Parathyroid adenoma (tissue), 2 donors: ENCODE data around the gene KLF15.

Experiments used
- H2AFZ ChIP-seq: fragments of 300-600 bp; sonication (generic); one replicate; pipeline ENCODE4 v1.7.0; 2017; ENCODE audit warnings: antibody characterized with exemption, mild to moderate bottlenecking
- H3K27ac ChIP-seq: fragments of 300-600 bp; sonication (generic); one replicate; pipeline ENCODE4 v1.7.0; 2017
- H3K27me3 ChIP-seq: fragments of 300-600 bp; sonication (generic); one replicate; pipeline ENCODE4 v1.7.0; 2017; ENCODE audit warnings: low read length; ENCODE audit not compliant: control insufficient read depth, insufficient read depth
- H3K36me3 ChIP-seq: fragments of 300-600 bp; sonication (generic); one replicate; pipeline ENCODE4 v1.7.0; 2017; ENCODE audit warnings: low read length; ENCODE audit not compliant: control insufficient read depth, insufficient read depth
- H3K4me1 ChIP-seq: fragments of 300-600 bp; sonication (generic); one replicate; pipeline ENCODE4 v1.7.0; 2017; ENCODE audit warnings: control low read depth
- H3K4me2 ChIP-seq: fragments of 300-600 bp; sonication (generic); one replicate; pipeline ENCODE4 v1.7.0; 2017; ENCODE audit warnings: low read length
- H3K4me3 ChIP-seq: fragments of 300-600 bp; sonication (generic); one replicate; pipeline ENCODE4 v1.7.0; 2017; ENCODE audit warnings: low read depth, low read length
- H3K79me2 ChIP-seq: fragments of 300-600 bp; sonication (generic); one replicate; pipeline ENCODE4 v1.7.0; 2017; ENCODE audit warnings: control low read depth
- H3K9ac ChIP-seq: fragments of 300-600 bp; sonication (generic); one replicate; pipeline ENCODE4 v1.7.0; 2017; ENCODE audit warnings: mild to moderate bottlenecking
- H3K9me3 ChIP-seq: fragments of 300-600 bp; sonication (generic); one replicate; pipeline ENCODE4 v1.7.0; 2017; ENCODE audit warnings: low read length; ENCODE audit not compliant: control insufficient read depth
- TF ChIP-seq, protein P1 (sequence below): fragments of 300-600 bp; sonication (generic); IDR thresholded peaks from one replicate; pipeline ENCODE4 v1.7.0; 2017; ENCODE audit warnings: antibody characterized with exemption, mild to moderate bottlenecking
- donor health status: primary hyperparathyroidism.

The KLF15 gene

DNA sequence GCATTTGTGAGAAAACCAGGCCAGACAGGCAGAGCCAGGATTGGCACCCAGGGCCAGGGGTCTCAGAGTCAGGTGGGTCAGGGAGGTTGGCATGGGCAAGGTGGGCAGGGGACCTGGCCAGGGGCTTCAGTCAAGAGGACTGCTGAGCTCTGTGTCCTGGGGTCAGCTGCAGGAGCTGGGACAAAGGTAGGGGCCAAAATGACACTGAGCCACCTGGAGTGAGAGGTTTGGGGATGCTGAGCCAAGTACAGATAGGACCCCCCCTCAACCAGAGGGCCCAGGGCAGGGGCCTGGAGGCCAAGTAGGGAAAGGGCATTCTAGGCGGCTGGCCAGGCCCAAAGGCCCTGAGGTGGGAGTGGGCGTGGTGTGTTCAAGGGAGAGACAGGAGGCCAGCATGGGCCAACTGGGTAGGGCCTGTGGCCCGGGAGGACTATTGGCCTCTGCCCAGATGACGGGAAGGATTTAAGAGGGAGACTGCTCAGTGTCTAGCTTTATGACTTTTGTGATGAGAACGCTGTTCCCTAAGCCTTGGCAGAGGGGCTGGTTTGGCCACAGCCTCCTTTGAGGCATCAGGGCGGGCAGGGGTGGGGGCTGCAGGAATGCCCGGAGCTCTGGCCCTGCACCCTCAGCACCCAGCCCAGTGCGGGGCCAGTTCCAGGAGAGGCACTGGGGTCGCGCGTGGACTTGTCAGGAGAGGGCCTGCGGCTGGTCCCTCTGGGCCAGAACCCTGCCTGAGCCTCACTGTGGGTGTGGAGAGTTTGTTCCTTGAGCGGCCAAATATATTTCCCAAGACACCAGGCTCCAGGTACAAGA, 40.6 kb upstream of the KLF15 start:
- Histone ChIP-seq H3K4me1 (peaks cover 12% of the 10 kb centered on the region), H3K36me3 (no peaks in the 10 kb centered on the region), H2AFZ (no peak overlapping the region), H3K4me3 (no peak overlapping the region), H3K4me2 (no peak overlapping the region), H3K27me3 (no peaks in the 10 kb centered on the region), H3K79me2 (no peaks in the 10 kb centered on the region), H3K9me3 (no peaks in the 10 kb centered on the region), H3K9ac (no peak overlapping the region), H3K27ac (no peak overlapping the region)
- TF ChIP-seq, protein P1, sequence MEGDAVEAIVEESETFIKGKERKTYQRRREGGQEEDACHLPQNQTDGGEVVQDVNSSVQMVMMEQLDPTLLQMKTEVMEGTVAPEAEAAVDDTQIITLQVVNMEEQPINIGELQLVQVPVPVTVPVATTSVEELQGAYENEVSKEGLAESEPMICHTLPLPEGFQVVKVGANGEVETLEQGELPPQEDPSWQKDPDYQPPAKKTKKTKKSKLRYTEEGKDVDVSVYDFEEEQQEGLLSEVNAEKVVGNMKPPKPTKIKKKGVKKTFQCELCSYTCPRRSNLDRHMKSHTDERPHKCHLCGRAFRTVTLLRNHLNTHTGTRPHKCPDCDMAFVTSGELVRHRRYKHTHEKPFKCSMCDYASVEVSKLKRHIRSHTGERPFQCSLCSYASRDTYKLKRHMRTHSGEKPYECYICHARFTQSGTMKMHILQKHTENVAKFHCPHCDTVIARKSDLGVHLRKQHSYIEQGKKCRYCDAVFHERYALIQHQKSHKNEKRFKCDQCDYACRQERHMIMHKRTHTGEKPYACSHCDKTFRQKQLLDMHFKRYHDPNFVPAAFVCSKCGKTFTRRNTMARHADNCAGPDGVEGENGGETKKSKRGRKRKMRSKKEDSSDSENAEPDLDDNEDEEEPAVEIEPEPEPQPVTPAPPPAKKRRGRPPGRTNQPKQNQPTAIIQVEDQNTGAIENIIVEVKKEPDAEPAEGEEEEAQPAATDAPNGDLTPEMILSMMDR: no peak

DNA sequence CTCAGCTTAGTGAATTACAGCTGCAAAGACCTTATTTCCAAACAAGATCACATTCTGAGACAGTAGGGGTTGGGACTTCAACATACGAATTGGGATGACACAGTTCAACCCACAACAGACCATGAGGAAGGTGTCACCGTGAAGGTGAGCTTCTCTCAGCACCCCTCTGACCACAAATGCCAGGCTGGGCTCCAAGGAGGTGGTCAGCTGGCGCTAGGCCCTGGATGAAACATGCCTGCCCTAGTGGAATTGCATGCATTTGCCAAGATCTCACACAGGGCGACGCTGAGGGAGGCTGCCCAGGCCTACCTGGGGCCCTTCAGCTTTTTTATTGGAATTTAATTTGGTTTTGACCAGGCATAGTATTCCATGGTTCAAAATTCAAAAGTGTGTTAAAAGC, 39.3 kb upstream of the KLF15 start:
- H3K4me1 ChIP-seq: peaks cover 19% of the 10 kb centered on the region
- H2AFZ ChIP-seq: no peak overlapping the region
- no peaks in the 10 kb centered on the region for H3K9me3 ChIP-seq
- H3K27me3 ChIP-seq: no peaks in the 10 kb centered on the region
- H3K9ac ChIP-seq: no peak overlapping the region
- TF ChIP-seq, protein P1: no peak
- no peaks in the 10 kb centered on the region for H3K79me2 ChIP-seq
- H3K36me3 ChIP-seq: no peaks in the 10 kb centered on the region
- no peak overlapping the region for H3K4me2 ChIP-seq
- no peak overlapping the region for H3K4me3 ChIP-seq
- H3K27ac ChIP-seq: no peak overlapping the region

DNA sequence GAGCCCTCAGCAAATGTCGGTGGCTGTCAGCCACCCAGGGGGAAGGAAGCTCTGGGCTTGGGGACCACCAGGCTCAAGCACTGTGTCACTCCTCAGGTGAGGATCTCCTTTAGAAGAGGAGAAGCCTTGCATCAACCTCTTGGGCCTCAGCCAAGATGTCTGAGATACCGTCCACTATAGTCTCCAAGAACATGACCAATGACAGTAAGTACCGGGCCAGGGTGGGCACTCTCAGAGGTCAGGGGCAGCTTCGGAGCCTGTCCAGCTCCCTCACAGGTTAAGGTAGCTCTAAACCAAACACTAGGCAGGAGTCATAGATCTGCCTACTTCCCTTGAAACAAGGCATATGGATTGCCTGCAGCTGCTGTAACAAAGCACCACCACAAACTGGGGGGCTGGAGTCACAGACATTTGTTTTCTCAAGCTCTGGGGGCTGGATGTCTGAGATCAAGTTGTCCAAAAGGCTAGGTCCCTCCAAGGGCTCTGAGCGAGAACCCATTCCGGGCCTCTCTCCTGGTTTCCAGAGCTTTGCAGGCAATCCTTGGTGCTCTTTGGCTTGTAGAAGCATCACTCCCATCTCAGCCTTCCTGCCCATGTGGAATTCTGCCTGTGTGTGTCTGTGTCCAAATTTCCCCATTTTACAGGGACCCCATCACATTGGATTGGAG, 38.8 kb upstream of the KLF15 start:
- TF ChIP-seq, protein P1: no peak
- Histone ChIP-seq H3K4me2 (no peak overlapping the region), H3K9me3 (no peaks in the 10 kb centered on the region), H2AFZ (no peak overlapping the region), H3K36me3 (no peaks in the 10 kb centered on the region), H3K79me2 (no peaks in the 10 kb centered on the region), H3K9ac (no peak overlapping the region), H3K27me3 (no peaks in the 10 kb centered on the region), H3K4me3 (no peak overlapping the region), H3K27ac (no peak overlapping the region), H3K4me1 (peaks cover 20% of the 10 kb centered on the region)

DNA sequence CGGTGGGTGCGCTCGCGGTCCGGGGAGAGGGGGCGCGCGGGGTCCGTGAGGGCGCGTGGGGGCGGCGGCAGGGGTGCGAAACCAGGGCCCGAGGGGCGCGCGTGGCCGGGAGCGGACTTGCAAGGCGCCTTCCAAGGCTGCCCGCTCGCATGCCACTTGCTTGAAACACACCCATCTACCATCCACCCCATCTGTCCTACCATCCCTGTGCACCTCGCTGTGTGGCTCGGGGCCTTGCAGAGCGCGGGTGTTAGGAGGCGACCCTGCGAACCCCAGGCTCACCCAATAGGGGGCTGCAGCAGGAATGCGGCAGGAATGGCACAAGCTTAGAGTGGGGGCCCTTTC, 37.7 kb upstream of the KLF15 start:
- Histone ChIP-seq H3K4me1 (peaks cover 20% of the 10 kb centered on the region), H3K4me2 (no peak overlapping the region), H3K27me3 (no peaks in the 10 kb centered on the region), H3K79me2 (no peaks in the 10 kb centered on the region), H3K4me3 (no peak overlapping the region), H3K9ac (no peak overlapping the region), H3K9me3 (no peaks in the 10 kb centered on the region), H3K36me3 (no peaks in the 10 kb centered on the region), H3K27ac (no peak overlapping the region), H2AFZ (peak overlapping the region; percentile 58)
- TF ChIP-seq, protein P1: no peak
